Loucy (cell line): Measurements from ENCODE around the gene C1orf159.

Experiments
- H2AFZ ChIP-seq: fragments of 200-600 bp; sonication (generic); 2 replicates; pipeline ENCODE4 v1.6.0; 2016; ENCODE audit warnings: antibody characterized with exemption, mild to moderate bottlenecking, low read length, moderate library complexity
- H3F3A ChIP-seq: fragments of 200-600 bp; 2 replicates; pipeline ENCODE4 v1.6.0; 2016; ENCODE audit warnings: antibody characterized with exemption, low read depth, mild to moderate bottlenecking
- H3K27me3 ChIP-seq: fragments of 200-600 bp; sonication (generic); 2 replicates; pipeline ENCODE4 v1.6.1; 2014; ENCODE audit warnings: low read length, mild to moderate bottlenecking; ENCODE audit not compliant: insufficient read depth, poor library complexity, severe bottlenecking
- H3K36me3 ChIP-seq: fragments of 200-600 bp; sonication (generic); 2 replicates; pipeline ENCODE4 v1.6.1; 2016; ENCODE audit warnings: low read length; ENCODE audit not compliant: insufficient read depth
- H3K4me1 ChIP-seq: fragments of 200-600 bp; sonication (generic); 2 replicates; pipeline ENCODE4 v1.5.1; 2014; ENCODE audit warnings: low read length, mild to moderate bottlenecking; ENCODE audit not compliant: insufficient read depth, poor library complexity, severe bottlenecking
- H3K4me2 ChIP-seq: fragments of 200-600 bp; sonication (generic); 2 replicates; pipeline ENCODE4 v1.6.0; 2014; ENCODE audit warnings: antibody characterized with exemption, low read length, low read depth, mild to moderate bottlenecking; ENCODE audit not compliant: poor library complexity, severe bottlenecking
- H3K4me3 ChIP-seq: fragments of 200-600 bp; sonication (generic); 2 replicates; pipeline ENCODE4 v1.5.1; 2014; ENCODE audit warnings: low read length, mild to moderate bottlenecking, mixed read lengths; ENCODE audit not compliant: poor library complexity, severe bottlenecking
- H3K79me2 ChIP-seq: fragments of 200-600 bp; sonication (generic); 2 replicates; pipeline ENCODE4 v1.6.1; 2014; ENCODE audit warnings: low read length; ENCODE audit not compliant: insufficient read depth
- H3K9ac ChIP-seq: fragments of 200-600 bp; sonication (generic); 2 replicates; pipeline ENCODE4 v1.6.0; 2014; ENCODE audit warnings: mild to moderate bottlenecking, low read depth, low read length, moderate library complexity; ENCODE audit not compliant: poor library complexity, severe bottlenecking
- H3K9me2 ChIP-seq: fragments of 200-600 bp; sonication (generic); replicated peaks from 2 replicates; pipeline ENCODE4 v1.6.1; 2016; ENCODE audit warnings: low read depth, low read length, mixed read lengths
- H3K9me3 ChIP-seq: fragments of 200-600 bp; sonication (generic); 2 replicates; pipeline ENCODE4 v1.6.1; 2014; ENCODE audit warnings: mild to moderate bottlenecking, antibody characterized with exemption, low read length, low read depth; ENCODE audit not compliant: insufficient read depth
- H4K20me1 ChIP-seq: fragments of 200-600 bp; sonication (generic); 2 replicates; pipeline ENCODE4 v1.6.0; 2014; ENCODE audit warnings: antibody characterized with exemption, low read length, mild to moderate bottlenecking; ENCODE audit not compliant: insufficient read depth, poor library complexity, severe bottlenecking
- EZH2phosphoT487 ChIP-seq: fragments of 200-600 bp; IDR thresholded peaks from 2 replicates; pipeline ENCODE4 v1.6.1; 2018; ENCODE audit warnings: antibody characterized with exemption, mild to moderate bottlenecking, moderate library complexity, borderline replicate concordance
- TF ChIP-seq, protein P1 (sequence below): fragments of 200-600 bp; sonication (generic); conservative IDR thresholded peaks from 2 replicates; pipeline ENCODE4 v1.5.1; 2014; ENCODE audit warnings: mild to moderate bottlenecking, antibody characterized with exemption, low read length

The C1orf159 gene

DNA sequence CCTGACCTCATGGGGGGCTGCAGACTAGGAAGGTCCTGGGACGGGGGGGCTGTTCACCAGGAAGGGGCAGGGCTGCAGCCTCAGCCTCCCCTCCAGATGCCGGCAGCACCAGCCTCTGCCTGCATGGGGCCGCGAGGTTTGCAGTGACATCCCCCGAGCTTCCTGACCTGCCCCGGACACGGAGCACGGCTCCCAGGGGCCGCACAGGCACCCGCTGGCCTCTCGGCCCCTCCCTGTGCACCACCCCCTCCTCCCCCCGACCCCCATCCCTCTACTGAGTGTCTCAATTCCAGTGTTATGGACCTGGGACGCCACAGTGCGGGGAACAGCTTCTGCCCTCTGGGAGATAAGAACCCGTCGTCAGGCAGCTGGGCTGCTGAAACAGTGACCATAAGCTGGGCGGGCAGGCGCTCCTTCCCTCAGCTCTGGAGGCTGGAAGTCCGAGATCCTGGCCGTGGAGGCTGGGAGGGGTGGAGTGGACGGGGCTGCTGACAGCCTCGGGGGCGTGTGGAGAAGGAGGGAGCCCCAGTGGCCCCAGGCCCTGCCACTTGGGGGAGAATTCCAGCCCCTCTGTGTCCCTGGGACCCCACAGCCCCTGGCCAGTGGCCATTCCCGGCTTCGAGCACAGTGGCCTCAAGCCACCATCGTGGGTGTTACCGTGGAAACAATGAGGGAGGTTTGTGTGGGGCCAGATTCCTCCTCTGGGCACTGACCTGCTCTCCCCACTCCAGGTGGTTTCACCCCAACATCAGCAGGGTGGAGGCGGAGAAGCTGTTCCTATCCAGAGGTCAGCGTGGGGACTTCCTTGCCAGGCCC, 53.3 kb downstream of the C1orf159 start:
- Histone ChIP-seq H3K4me2 (no peak overlapping the region), H3K9ac (no peak overlapping the region), H4K20me1 (no peaks in the 10 kb centered on the region), H3K9me2 (no peaks in the 10 kb centered on the region), H3K4me3 (no peak overlapping the region), H2AFZ (no peak overlapping the region), H3K79me2 (no peaks in the 10 kb centered on the region), H3K27me3 (no peaks in the 10 kb centered on the region), H3F3A (no peaks in the 10 kb centered on the region), H3K4me1 (peaks cover 7% of the 10 kb centered on the region), H3K36me3 (no peaks in the 10 kb centered on the region), H3K9me3 (no peaks in the 10 kb centered on the region)
- TF ChIP-seq, protein P1, sequence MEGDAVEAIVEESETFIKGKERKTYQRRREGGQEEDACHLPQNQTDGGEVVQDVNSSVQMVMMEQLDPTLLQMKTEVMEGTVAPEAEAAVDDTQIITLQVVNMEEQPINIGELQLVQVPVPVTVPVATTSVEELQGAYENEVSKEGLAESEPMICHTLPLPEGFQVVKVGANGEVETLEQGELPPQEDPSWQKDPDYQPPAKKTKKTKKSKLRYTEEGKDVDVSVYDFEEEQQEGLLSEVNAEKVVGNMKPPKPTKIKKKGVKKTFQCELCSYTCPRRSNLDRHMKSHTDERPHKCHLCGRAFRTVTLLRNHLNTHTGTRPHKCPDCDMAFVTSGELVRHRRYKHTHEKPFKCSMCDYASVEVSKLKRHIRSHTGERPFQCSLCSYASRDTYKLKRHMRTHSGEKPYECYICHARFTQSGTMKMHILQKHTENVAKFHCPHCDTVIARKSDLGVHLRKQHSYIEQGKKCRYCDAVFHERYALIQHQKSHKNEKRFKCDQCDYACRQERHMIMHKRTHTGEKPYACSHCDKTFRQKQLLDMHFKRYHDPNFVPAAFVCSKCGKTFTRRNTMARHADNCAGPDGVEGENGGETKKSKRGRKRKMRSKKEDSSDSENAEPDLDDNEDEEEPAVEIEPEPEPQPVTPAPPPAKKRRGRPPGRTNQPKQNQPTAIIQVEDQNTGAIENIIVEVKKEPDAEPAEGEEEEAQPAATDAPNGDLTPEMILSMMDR = no peak
- TF ChIP-seq EZH2phosphoT487 = no peak

DNA sequence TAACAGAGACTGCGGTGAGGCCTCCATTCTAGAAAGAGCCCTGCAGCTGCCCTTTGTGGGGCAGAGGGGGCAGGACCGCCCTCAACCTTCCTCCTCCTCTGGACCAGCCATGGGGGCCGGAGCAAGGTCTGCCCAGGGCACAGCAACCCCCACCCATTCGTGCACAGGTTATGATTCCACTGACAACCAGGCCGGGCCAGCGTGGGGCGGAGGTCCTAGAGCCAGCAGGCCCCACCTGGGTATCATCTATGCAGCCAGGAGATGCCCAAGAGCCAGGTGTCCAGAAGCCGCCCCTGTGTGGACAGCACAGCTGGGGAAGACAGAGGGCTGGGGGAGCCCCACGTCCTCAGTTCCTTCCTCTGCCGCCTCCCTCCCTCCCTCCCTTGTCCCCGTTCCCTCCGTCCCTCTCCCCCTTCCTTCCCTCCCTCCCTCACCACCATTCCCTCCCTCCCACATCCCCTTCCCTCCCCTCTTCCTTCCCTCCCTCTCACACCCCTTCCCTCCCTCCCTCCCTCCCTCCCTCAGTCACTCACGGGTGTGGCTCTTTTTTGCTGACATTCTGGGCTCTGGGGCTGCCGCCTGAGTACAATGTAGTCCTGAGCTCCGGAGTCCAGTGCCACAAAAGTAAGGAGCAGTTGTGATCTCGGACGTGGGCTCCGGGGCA, 54.1 kb downstream of the C1orf159 start:
- H3K9ac ChIP-seq = no peak overlapping the region
- no peak overlapping the region for H2AFZ ChIP-seq
- H3K4me1 ChIP-seq = peaks cover 7% of the 10 kb centered on the region
- H3K9me2 ChIP-seq = no peaks in the 10 kb centered on the region
- H3K36me3 ChIP-seq = no peaks in the 10 kb centered on the region
- H3K4me2 ChIP-seq = no peak overlapping the region
- H3F3A ChIP-seq = no peaks in the 10 kb centered on the region
- no peak overlapping the region for H3K4me3 ChIP-seq
- no peak for TF ChIP-seq EZH2phosphoT487
- TF ChIP-seq, protein P1 = no peak
- no peaks in the 10 kb centered on the region for H3K79me2 ChIP-seq
- H3K27me3 ChIP-seq = no peaks in the 10 kb centered on the region
- H3K9me3 ChIP-seq = no peaks in the 10 kb centered on the region
- no peaks in the 10 kb centered on the region for H4K20me1 ChIP-seq

DNA sequence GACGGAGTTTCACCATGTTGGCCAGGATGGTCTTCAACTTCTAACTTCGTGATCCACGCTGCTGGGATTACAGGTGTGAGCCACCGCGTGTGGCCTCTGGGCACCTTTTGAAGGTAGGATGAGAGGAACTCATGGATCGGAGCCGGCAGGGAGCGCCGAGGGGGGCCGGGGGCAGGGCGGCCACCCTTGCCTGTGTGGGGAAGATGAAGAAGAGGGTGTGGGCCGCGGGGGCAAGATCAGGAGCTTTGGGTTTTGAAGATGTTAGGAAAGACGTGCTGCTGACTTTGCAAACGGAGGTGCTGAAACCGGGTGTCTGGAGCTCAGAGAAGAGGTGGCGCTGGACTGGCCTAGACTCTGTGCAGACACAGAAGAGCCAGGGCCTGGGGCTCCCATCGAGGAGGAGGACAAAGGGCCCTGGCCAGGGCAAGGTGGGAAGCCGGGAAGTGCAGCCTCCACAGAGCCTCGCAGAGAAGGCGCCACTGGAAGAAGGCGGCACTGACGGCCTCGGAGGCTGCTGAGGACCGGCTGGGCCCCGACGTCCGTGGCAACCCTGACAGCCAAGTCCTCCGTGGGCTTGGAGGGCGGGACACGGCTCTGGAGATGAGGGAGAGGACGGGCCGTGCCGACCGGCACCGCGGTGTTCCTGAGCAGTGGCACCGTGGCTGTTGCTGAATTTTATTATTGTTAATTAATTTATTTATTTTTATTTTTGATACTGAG, 55.4 kb downstream of the C1orf159 start:
- H3K4me1 ChIP-seq = peaks cover 7% of the 10 kb centered on the region
- H3K9me3 ChIP-seq = no peaks in the 10 kb centered on the region
- H2AFZ ChIP-seq = no peak overlapping the region
- H3F3A ChIP-seq = no peaks in the 10 kb centered on the region
- H3K4me3 ChIP-seq = no peak overlapping the region
- no peaks in the 10 kb centered on the region for H3K79me2 ChIP-seq
- H3K9me2 ChIP-seq = no peaks in the 10 kb centered on the region
- H3K9ac ChIP-seq = no peak overlapping the region
- TF ChIP-seq, protein P1 = no peak
- TF ChIP-seq EZH2phosphoT487 = no peak
- no peaks in the 10 kb centered on the region for H4K20me1 ChIP-seq
- H3K36me3 ChIP-seq = no peaks in the 10 kb centered on the region
- peak overlapping the region; percentile 77 for H3K4me2 ChIP-seq
- H3K27me3 ChIP-seq = no peaks in the 10 kb centered on the region
